HG02884 (cell line): Measurements from ENCODE around the gene EBF4.
"Not testable (repeated sequence)": the region's sequence is repeated elsewhere in the genome, so short reads cannot be mapped to it uniquely, and the experiment has no call there.

Source experiments
- ATAC-seq: cut with Tn5 transposase; IDR thresholded peaks from one replicate; pipeline ENCODE4 v1.9.1; 2021; ENCODE audit warnings: mild to moderate bottlenecking, moderate library complexity; ENCODE audit not compliant: unreplicated experiment

The EBF4 gene

GRCh38 chr20:2807929-2808328, 115.3 kb downstream of the EBF4 start:
- ATAC-seq: not testable (repeated sequence)

- ATAC-seq: no peak
These were observed 117.1 kb downstream of the EBF4 start for GRCh38 chr20:2809690-2810089.
